NB4 (cell line): Measurements from ENCODE around the gene CELSR1.

Experiments used
- DNase-seq: peaks from one replicate; pipeline ENCODE4 v3.0.0; 2010; ENCODE audit warnings: low read depth
- H3K4me3 ChIP-seq: one replicate; pipeline ENCODE4 v1.5.1; 2011; ENCODE audit warnings: mild to moderate bottlenecking, low read depth, low read length, moderate library complexity
- CTCF ChIP-seq: IDR thresholded peaks from one replicate; pipeline ENCODE4 v1.5.1; 2012; ENCODE audit warnings: low read depth, low read length
- MYC ChIP-seq: IDR thresholded peaks from 2 replicates; pipeline ENCODE4 v1.6.1; 2011; ENCODE audit warnings: low read depth, low read length
- POLR2A ChIP-seq: IDR thresholded peaks from 2 replicates; pipeline ENCODE4 v1.6.1; 2011; ENCODE audit warnings: mild to moderate bottlenecking; ENCODE audit not compliant: insufficient read length; ENCODE audit errors: extremely low read depth
- TF ChIP-seq, protein P1 (sequence below): IDR thresholded peaks from 2 replicates; pipeline ENCODE4 v1.6.1; 2011; ENCODE audit warnings: low read depth, low read length

Gene CELSR1

DNA sequence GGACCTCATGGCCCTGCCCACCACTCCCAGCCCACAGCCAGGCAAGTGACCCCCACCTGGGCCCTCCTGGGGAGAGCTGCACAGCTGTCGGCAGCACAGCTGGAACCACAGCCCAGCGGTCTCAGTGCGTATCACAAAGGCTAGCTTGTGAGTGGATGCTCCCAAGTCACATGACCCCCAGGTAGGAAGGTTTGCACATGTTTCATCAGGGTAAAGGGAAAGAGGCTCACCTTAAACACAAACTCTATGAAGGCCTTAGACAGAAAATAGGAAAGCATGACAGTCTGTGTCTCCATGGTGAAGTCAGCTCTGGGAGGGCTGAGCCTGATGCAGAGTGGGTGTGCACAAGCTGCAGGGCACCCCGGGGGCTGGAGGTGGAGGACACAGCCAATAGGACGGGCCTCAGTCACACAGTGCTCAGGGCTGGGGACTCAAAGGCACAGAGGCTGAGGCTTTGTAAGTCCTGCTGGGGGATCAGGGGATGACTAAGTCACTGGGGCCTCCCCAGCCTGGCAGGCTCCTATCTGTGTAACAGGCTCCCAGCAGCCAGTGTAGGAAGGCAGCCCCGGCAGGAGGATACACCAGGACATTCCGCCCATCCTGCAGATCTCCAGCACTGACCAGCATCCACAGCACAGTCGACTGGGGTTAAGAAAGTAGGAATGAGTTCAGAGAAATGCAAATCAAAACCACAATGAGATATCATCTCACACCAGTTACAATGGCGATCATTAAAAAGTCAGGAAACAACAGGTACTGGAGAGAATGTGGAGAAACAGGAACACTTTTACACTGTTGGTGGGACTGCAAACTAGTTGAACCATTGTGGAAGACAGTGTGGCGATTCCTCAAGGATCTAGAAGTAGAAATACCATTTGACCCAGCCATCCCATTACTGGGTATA is 22.0 kb downstream of the CELSR1 start:
- DNase-seq = no peak
- TF ChIP-seq, protein P1, sequence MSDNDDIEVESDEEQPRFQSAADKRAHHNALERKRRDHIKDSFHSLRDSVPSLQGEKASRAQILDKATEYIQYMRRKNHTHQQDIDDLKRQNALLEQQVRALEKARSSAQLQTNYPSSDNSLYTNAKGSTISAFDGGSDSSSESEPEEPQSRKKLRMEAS = no peak
- TF ChIP-seq CTCF (no peak), POLR2A (no peak), MYC (no peak)
- H3K4me3 ChIP-seq = no peak overlapping the region

GRCh38 chr22:46514592-46515207 is 22.7 kb downstream of the CELSR1 start:
- no peak for DNase-seq
- TF ChIP-seq CTCF (no peak), MYC (no peak), POLR2A (no peak)
- TF ChIP-seq, protein P1 = no peak
- no peak overlapping the region for H3K4me3 ChIP-seq

DNA sequence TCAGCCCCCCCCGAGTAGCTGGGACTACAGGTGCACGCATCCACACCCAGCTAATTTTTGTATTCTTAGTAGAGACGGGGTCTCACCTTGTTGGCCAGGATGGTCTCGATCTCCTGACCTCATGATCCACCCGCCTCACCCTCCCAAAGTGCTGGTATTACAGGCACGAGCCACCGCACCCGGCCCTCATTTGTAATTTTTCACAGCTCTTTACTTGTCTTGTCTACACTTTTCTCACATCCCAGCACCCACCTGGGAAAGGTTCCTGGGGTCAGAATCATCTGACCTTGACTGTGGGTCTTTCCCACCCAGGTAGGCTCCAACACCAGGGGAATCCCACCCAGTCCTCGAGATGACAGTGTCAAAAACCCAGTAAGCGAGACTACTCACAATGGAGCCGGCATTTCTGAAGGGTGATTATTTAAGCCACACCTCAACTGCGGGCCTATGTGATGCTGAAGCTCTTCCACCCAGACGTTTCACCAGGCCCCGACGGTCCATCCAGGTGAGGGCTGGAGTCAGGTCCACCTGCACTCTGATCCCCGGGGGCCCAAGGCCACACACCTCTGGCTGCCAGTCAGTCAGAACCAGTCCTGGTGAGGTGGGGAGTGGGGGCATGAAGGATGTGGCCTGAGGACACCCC is 23.4 kb downstream of the CELSR1 start:
- TF ChIP-seq CTCF (no peak), MYC (no peak), POLR2A (no peak)
- TF ChIP-seq, protein P1 = no peak
- H3K4me3 ChIP-seq = no peak overlapping the region

GRCh38 chr22:46512683-46513082 is 24.7 kb downstream of the CELSR1 start:
- DNase-seq = no peak
- no peak overlapping the region for H3K4me3 ChIP-seq
- TF ChIP-seq POLR2A = no peak
- TF ChIP-seq, protein P1 = no peak
- no peak for TF ChIP-seq CTCF
- TF ChIP-seq MYC = no peak

More for the DNA sequence above, 23.4 kb downstream of the CELSR1 start:
- no peak for DNase-seq

DNA sequence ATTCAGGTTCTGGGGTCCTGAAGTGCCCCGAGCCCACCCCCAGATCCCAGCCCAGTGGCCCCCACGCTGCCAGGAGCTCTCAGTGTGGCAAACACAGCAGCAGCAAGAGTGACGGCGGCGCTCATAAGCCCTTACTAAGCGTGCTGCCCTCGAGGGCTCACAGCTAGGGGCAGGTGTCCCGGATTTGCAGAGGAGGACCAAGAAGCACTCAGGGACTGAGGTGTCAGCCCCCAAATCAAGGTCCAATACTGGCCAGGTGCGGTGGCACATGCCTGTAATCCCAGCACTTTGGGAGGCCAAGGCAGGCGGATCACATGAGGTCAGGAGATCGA is 25.4 kb downstream of the CELSR1 start:
- TF ChIP-seq, protein P1 = no peak
- H3K4me3 ChIP-seq = no peak overlapping the region
- DNase-seq = no peak
